NCI-H446 (cell line): ENCODE results near the gene HS6ST2.

Experiments
- DNase-seq, 2 experiments: peaks; one replicate each; lab custom pipeline; 2025; lab: John Stamatoyannopoulos, UW

Gene HS6ST2

DNA sequence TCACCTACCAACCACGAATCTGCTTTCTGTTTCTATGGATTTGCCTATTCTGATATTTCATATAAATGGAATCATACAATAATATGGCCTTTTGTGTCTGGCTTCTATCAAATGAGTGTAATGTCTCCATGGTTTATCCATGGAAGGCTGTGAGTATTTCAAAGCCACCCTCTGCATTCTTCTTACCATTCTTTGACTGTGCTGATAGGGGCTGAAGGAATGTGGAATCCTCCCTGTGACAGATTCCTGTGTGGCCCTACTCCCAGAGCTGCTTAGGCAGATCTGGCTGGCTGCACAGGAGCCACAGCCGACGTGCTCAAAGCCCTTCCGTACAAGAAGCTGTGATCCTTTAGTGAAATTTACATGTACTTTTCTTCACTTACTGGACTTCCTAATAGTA, 163.2 kb downstream of the HS6ST2 start:
- DNase-seq: no peak

DNA sequence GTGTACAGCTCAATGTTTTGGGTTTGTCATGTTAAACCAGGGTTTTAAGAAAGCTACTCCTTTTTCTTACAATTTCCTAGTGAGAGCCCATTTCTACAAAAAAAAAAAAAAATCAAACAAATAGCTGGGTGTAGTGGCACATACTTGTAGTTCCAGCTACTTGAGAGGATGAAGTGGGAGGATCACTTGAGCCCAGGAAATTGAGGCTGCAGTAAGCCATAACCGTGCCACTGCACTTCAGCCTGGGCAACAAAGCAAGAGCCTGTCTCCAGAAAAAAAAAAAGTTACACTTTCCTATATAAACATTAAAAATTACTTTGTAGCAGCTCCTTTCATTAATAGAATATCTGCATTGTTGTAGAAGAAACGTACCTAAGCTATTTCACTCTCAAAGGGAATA, 166.7 kb downstream of the HS6ST2 start:
- DNase-seq: no peak

DNA sequence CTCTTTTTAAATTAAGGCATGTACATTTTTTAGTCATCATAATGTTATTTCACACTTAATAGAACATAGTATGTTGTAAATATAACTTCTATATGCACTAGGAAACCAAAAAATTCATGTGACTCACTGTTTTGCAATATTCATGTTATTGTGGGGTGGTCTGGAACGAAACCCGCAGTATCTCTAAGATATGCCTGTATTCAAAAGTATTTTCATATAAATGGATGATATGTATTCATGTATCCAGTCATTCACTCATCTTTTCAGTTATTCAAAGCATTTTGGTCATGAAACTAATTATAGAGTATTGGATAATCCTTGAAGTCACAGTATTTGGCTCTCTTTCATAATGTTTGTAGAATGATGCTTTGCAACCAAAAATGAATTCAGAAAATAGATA, 168.1 kb downstream of the HS6ST2 start:
- no peak for DNase-seq

DNA sequence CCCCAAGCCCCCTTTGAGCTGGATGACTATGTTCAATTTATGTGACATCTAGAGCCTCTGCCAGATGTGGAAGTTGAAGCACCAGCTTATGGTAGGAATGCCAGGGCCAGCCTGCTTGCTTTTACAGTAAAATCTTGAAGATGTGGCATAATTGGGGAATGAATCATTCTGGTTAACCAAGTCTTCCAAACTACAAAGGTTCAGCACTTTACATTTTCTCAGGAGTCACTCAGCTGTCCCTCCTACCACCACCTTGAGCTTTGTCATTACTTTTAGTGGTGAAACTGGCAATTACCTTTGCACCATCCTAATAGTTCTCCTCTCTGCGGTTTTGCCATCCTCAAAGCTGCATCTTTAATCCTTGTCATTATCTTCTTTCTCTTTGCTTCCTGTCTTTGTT, 172.2 kb downstream of the HS6ST2 start:
- DNase-seq: no peak

DNA sequence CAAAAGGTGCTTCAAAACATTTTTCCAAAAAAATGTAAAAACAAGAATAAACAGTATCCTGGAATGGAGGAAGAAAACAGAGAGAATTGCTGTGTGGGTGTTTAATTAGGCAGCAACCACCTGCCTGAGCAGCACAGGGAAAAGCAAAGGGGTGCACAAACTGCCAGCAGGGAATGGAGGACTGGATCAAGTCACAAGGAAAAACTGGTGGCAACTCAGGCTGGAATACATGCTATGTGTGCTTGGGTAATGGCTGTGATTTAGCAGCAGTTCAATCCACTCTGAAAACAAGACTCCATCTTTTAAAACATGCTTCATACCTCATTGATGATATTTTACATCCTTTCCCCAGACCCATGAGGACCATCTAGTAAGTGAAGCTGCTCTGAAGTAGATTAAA, 179.5 kb downstream of the HS6ST2 start:
- DNase-seq: no peak

DNA sequence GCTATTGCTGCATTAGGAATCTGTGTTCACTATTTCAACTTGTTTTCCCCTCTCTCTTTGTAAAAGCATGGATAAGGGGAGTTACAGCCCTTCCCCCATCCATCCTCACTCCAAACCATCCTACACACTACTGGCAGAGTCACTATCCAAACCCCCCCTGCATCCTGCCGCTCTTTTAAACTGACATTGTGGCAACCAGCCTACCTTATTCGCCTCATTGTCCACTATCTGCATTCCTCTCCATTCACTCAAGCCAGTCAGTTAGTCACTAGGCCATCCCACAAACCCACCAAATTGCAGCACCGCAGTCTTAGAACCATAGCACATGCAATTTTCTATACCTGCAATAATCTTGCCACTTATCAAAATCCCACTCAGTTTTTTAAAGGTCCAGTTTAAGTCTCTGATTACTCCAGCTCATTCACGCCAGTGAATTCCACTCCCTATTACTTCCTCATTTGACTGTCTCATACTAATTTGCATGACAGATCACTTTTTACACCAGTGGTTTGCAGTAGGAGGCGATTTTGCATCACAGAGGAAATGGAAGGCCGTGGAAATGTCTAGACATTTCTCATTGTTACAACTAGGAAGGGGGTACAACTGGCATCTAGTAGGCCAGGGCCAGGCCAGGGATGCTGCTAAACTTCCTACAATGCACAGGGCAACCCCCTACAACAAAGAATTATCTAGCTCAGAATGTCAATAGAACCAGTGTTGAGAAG, 181.8 kb downstream of the HS6ST2 start:
- DNase-seq: no peak

DNA sequence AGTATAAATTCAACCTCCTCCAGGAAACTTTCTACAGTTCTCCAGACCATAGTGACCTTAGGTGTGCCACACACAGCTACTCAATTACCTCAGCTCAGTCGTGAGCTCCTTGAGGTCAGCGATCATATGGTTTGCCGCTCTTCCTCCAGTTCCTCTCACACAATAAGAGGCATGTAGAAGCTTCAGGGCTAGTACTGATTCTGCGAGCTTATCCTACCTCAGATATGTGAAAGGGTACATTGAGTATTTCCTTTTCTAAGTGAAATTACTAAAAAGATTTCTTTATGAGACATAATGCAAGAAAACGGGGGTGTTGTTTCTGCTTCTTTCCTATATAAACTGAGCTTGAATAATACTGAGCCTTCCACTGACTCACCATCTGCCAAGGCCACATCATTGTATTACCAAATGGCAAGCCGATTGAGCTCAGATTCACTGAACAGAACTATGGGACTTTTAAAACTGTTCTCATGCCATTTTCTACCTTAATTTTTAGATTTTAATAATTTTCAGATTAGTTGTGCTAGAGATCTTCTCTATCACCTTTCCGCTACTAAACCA, 183.1 kb downstream of the HS6ST2 start:
- no peak for DNase-seq

DNA sequence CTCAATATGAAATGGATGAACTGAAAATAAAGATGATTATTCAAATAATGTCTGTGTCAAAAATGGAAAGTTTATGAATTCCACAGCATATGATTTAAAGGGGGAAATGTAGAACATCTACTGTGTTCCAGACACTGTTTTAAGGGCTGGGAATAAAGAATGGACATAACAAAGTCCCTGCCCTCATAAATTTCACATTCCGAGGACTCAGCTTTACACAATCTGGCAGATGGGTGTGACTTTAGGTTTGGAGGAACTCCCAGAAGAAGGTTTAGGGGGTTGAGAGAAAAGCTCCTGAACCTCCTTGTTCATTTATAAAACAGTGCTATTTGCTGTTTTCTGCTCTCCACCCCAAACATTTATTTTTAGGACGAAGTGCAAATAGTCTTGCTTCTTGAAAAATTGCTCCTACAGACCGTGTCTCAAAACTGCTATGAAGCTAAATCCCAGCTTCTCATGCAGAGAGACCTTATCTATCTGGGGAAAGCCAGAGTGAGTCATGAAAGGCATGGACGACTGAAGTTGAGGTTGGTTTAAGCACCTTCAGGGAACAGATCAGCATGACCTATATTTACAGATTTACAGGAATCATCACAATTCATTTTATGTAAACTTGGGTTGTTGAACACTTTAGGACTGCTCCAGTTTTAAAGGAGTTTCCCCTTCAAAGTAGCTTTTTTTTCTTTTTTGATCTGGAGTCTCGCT, 184.3 kb downstream of the HS6ST2 start:
- no peak for DNase-seq

DNA sequence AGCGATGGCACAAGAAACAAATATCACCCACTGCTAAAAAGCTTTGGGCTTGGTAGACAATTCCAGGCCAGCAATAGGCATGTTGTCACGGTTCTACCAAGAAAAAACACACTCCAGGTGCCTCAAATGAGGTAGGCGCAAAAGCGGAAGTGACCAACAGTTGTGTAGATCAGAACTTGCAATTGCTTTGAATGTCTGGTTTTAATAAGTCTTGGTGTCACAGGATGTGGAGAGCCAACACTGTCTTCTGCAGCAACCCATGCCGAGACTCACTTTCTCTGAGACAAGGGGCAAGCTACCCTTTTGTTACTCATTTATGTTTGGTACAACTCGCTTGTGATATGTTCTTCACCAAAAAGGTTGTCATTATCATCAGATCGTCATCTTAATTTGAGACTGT, 188.8 kb downstream of the HS6ST2 start:
- DNase-seq: no peak

DNA sequence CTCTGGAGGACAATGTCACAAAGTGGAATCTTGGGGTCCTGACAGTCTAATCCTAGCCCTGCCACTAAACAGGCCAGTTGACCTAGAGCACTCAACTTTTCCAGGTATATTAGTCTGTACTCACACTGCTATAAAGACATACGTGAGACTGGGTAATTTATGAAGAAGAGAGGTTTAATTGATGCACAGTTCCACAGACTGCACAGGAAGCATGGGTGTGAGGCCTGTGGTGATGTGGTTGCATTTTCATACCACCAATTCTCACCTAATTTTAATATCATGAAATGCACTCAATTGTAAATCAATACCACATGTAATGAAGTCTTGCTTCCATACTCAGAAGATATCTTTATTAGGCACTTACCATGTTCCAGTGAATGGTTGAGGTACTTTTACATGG, 192.0 kb downstream of the HS6ST2 start:
- no peak for DNase-seq

DNA sequence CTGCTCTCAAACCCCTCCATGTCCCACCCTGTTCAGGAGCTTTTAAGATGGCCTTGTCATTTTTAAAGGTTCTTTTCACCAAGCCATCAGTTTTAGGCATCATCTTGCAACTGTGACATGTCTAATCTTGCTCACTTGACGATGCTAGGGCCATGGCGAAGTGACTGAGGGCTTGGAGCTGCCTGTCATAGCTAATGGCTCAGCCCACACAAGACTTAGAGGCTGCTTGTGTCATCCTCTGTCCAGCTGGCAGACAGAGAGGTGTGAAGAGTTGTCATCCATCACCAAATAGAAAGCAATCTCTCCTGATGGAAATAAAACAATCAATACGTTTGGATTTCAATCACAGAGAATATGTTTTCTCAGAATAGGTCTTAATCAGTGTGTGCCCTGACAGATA, 194.9 kb downstream of the HS6ST2 start:
- DNase-seq: no peak

DNA sequence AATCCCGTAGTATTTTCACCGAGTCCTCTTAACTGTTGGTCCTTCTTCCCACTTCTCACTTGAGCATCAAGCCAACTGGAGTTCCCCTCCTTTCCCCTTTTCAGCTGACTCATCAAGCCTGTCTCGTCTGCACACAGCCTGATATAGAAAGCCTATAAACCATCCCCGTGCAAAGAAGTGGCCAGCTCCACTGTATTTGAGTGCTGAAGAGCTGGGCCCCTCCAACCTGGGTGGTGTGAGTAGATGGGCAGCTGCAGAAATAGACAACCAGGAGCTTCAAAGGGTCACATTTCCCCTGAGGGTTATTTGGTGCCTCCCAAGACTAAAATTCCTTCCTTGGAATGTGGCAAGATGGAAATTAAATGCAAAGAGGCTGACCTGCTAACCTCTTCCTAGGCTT, 199.7 kb downstream of the HS6ST2 start:
- no peak for DNase-seq

DNA sequence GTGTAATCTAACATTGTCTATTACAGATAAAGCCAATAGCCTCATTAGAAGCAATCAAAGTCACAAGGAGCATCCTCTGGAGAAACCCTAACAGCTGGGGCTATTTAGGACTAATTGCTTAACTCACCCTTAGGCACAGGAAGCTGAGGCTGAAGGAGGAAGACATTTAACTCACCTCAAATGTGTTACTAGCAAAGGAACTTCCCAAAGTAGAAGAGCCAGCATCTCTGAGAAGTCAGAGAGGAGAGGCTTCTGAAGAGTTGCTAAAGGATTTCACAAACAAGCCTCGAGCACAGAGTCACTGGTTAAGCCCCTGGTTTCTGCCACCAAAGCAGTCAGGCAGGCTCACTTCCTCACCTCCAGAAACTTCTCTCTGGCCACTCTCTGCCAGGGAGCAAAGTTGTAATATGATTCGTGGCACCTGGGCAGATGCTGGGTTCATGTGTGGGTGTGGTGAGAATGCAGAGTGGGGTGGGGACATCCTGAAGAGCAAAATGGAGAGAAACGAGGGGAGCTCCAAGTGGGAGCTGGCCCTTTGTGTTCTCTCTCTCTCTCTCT, 201.3 kb downstream of the HS6ST2 start:
- DNase-seq: no peak

DNA sequence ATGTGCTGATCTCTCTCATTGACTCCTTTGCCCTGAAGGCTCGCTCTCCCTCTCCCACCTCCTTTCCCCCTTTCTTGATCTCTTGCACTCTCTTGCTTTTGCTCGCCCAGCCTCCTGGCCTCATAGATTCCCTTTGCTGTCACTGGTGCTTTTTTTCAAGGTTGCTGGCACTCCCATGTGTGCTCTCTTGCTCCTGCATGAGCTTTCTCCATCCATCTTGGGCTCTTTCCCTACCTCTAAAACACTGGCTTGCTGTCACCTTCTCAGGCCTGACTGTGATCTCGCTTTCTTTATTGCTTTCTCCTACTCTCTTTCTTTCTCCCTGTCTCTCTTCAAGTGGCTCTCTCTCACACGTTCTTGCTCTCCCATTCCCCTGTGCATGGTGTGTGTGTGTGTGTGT, 202.0 kb downstream of the HS6ST2 start:
- DNase-seq: no peak

DNA sequence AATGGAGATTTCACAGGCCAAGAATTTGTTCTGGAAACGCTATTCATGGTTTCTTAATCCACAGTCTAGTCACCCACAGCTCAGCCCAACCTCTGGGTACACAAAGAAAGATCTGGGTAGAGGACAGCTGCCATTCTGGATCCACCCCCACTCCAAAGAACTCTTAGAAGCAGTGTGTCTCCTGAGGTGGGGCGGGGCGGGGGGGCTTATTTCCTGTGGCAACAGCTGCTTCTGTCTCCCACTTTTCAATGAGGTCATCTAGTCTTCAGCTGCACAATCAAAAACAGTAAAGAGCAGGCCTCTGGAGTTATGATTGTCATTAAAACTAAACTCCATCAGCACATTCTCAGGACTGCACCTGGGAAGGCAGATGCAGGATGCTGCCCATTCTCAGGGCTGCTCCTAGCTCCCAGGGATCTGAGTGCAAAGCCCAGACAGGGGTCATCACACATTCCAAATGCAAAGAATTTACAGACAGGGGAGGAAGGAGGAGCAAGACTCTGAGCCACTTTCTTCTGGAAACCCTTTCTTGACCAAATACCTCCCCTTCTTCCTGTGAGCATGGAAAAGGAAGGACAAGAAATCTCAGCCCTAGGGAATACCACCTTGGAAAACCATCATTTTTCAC, 207.3 kb downstream of the HS6ST2 start:
- DNase-seq: no peak

DNA sequence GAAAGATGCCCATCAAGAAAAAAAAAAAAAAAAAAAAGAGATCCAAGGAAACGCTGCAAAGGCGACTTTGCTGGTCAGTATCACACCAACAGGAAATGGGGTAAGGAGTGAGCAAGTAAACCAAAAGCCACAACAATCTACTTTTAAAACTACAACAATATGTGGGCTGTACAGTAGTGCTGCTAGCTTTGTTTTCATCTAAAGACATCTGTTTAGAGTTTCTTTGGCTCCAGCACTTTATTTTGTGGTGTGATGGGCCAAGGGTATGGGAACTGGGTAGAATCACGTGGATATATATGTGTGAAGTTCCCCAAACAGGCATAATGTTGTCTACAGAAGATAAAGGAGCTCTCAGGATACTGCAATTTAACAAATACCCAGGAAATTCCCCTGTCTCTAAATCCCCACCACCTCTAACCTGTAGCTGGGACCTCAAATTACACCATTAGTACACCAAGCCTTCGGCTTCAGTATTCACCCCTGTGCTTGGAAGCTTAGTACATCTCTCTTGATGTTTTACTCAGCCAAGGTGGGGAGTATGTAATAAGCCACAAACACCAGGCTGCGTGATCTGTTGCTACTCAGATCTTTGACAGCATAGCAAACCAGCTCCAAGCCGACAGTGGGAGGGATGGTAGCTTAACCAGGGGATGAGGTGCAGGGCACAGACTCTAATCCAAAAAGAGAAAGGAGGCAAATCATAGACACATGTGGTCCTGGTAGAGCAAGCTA, 207.9 kb downstream of the HS6ST2 start:
- no peak for DNase-seq

DNA sequence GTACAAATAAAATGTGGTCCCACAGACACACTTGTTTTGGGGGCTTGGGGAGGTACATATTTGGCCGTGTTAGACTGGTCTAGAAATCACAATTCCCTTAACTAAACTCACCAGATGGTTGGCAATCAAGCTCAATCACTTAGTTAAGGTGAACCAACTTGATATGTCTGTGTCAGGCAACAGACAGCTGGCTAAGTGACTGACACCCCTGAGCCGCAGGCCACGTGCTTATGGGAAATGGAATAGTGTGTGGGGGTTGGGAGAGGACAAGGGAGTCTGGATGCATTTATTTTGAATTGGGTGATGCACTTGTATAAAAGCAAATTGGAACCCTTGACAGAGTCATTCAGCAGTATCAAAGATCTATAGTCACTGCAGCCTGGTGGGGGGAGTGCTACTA, 209.0 kb downstream of the HS6ST2 start:
- no peak for DNase-seq

DNA sequence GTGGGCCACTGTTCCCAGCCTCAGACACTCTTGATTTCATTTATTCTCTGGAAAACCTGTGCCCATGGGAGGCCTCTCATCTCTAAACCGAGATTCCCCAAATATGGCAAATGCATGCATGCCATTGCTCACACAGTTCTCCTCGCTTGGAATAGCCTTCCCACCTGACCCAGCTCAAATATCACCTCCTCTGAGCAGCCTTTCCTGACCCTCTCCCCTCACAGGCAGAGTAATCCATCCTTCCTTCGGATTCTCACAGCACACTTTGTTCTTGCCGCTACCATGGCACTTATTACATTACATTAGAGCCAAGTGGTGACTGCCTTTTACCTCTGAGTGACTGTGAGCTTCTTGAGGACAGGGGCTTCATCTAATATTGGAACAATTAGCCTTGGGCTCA, 209.5 kb downstream of the HS6ST2 start:
- DNase-seq: no peak

DNA sequence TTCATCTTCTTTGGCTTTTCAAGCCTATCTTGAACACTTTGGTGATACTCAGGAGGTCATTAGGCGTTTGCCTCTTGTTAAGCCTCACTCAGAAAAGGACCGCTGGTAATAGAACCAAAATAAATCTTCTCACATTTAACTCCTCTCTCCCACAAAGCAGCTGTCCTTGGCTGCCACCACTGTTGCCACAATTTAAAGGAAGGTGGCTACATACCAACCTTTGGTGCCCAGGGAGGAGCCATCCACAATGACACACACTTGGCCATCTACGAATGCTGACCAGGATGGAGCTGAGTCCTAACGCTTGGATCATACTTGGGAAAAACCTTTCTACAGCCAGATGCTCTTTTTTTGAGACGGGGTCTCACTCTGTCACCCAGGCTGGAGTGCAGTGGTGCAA, 210.2 kb downstream of the HS6ST2 start:
- DNase-seq: no peak

DNA sequence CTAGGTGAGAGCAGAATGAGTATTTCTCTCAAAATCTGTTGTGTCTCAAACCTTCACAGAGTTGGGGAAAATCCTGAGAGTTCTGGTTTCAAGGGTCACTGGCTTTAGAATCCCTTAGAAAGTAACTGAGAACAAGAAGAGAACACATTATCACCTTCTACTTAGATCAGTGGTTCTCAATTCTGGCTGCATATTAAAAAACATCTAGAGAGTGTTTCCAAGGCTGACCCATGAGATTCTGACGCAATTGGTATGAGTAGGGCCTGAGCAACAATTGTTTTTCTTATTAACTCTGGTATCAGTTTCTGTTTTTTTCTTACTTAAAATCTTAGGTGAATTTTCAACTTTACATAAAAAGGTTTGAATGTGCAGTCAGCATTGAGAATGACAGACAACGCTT, 212.8 kb downstream of the HS6ST2 start:
- DNase-seq: no peak

DNA sequence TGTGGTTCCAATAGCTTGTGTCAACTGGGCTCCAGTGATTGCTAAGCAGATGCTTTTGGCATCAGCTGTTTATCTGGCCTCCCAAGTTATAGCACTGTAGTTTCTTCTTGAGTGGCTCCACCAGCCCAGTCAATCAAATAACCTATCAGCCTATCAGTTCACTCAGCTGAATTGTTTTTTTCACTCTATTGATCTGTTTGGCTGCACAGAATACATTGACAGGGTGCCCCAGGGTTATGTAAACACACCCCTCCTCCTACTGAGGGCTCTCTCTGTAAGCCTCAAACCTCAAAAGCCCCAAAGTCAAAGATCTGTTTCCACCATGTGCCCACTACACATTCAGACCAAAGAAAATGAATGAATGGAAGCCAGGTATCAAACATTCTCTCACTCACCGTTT, 214.0 kb downstream of the HS6ST2 start:
- no peak for DNase-seq

DNA sequence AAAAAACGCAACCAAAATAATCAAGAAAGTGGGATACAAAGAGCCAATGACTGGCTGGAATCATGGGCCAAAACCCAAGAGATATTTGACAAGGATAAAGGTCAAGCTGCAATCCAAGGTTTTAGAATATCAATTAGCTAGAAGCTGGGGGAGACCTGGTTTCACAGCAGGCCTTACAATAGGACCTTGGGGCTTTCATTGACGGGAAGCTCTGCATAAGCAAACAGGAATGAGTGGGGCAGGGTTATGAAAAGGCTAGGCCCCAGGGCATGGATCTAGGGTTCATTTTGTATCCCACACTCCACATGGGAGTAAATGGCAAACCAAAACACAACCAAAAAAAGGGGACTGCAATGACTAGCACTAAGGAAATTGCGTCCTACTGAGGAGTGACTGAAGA, 215.3 kb downstream of the HS6ST2 start:
- DNase-seq: no peak
